Parathyroid adenoma (tissue), 2 donors: ENCODE results near the gene PITHD1.
A peak's percentile ranks its signal among the peaks of the same experiment; 100 is the strongest.

Experiments used
- H2AFZ ChIP-seq: fragments of 300-600 bp; sonication (generic); one replicate; pipeline ENCODE4 v1.7.0; 2017; ENCODE audit warnings: antibody characterized with exemption, mild to moderate bottlenecking
- H3K27ac ChIP-seq: fragments of 300-600 bp; sonication (generic); one replicate; pipeline ENCODE4 v1.7.0; 2017
- H3K27me3 ChIP-seq: fragments of 300-600 bp; sonication (generic); one replicate; pipeline ENCODE4 v1.7.0; 2017; ENCODE audit warnings: low read length; ENCODE audit not compliant: control insufficient read depth, insufficient read depth
- H3K36me3 ChIP-seq: fragments of 300-600 bp; sonication (generic); one replicate; pipeline ENCODE4 v1.7.0; 2017; ENCODE audit warnings: low read length; ENCODE audit not compliant: control insufficient read depth, insufficient read depth
- H3K4me1 ChIP-seq: fragments of 300-600 bp; sonication (generic); one replicate; pipeline ENCODE4 v1.7.0; 2017; ENCODE audit warnings: control low read depth
- H3K4me2 ChIP-seq: fragments of 300-600 bp; sonication (generic); one replicate; pipeline ENCODE4 v1.7.0; 2017; ENCODE audit warnings: low read length
- H3K4me3 ChIP-seq: fragments of 300-600 bp; sonication (generic); one replicate; pipeline ENCODE4 v1.7.0; 2017; ENCODE audit warnings: low read depth, low read length
- H3K79me2 ChIP-seq: fragments of 300-600 bp; sonication (generic); one replicate; pipeline ENCODE4 v1.7.0; 2017; ENCODE audit warnings: control low read depth
- H3K9ac ChIP-seq: fragments of 300-600 bp; sonication (generic); one replicate; pipeline ENCODE4 v1.7.0; 2017; ENCODE audit warnings: mild to moderate bottlenecking
- H3K9me3 ChIP-seq: fragments of 300-600 bp; sonication (generic); one replicate; pipeline ENCODE4 v1.7.0; 2017; ENCODE audit warnings: low read length; ENCODE audit not compliant: control insufficient read depth
- TF ChIP-seq, protein P1 (sequence below): fragments of 300-600 bp; sonication (generic); IDR thresholded peaks from one replicate; pipeline ENCODE4 v1.7.0; 2017; ENCODE audit warnings: antibody characterized with exemption, mild to moderate bottlenecking
- donor health status: primary hyperparathyroidism.

PITHD1 gene

GRCh38 chr1:23810818-23811540 is 32.8 kb downstream of the PITHD1 start:
- H3K79me2 ChIP-seq: no peaks in the 10 kb centered on the region
- H3K4me1 ChIP-seq: no peaks in the 10 kb centered on the region
- H3K27me3 ChIP-seq: no peaks in the 10 kb centered on the region
- H3K4me3 ChIP-seq: no peak overlapping the region
- H3K9me3 ChIP-seq: no peaks in the 10 kb centered on the region
- no peak overlapping the region for H2AFZ ChIP-seq
- H3K36me3 ChIP-seq: no peaks in the 10 kb centered on the region
- H3K9ac ChIP-seq: no peak overlapping the region
- TF ChIP-seq, protein P1, sequence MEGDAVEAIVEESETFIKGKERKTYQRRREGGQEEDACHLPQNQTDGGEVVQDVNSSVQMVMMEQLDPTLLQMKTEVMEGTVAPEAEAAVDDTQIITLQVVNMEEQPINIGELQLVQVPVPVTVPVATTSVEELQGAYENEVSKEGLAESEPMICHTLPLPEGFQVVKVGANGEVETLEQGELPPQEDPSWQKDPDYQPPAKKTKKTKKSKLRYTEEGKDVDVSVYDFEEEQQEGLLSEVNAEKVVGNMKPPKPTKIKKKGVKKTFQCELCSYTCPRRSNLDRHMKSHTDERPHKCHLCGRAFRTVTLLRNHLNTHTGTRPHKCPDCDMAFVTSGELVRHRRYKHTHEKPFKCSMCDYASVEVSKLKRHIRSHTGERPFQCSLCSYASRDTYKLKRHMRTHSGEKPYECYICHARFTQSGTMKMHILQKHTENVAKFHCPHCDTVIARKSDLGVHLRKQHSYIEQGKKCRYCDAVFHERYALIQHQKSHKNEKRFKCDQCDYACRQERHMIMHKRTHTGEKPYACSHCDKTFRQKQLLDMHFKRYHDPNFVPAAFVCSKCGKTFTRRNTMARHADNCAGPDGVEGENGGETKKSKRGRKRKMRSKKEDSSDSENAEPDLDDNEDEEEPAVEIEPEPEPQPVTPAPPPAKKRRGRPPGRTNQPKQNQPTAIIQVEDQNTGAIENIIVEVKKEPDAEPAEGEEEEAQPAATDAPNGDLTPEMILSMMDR: peak; percentile 38
- H3K27ac ChIP-seq: no peak overlapping the region
- H3K4me2 ChIP-seq: no peak overlapping the region

DNA sequence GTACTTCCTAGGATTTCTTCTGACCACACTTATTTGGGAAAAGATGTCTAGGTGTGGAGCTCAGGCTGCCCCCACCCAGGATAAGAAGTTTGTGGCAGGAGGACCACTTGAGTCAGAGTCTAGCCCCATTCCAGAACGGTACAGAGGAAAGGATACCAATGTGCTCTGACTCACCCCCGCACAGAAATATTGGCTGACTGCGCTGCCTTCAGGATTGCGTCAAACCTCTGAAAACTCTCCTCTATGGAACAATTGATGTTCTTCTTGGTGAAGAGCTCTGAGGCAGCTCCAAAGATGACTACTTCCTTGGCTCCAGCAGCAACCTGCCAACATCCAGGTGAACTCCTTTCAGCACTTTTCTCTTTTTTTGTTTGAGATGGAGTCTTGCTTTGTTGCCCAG is 35.8 kb downstream of the PITHD1 start:
- Histone ChIP-seq H3K4me3 (no peak overlapping the region), H3K4me2 (no peak overlapping the region), H3K4me1 (no peaks in the 10 kb centered on the region), H3K27ac (no peak overlapping the region), H2AFZ (no peak overlapping the region), H3K9me3 (no peaks in the 10 kb centered on the region), H3K79me2 (no peaks in the 10 kb centered on the region), H3K36me3 (no peaks in the 10 kb centered on the region), H3K27me3 (no peaks in the 10 kb centered on the region), H3K9ac (no peak overlapping the region)
- TF ChIP-seq, protein P1: no peak

- Histone ChIP-seq H3K4me2 (no peak overlapping the region), H3K79me2 (no peaks in the 10 kb centered on the region), H3K9me3 (no peaks in the 10 kb centered on the region), H3K36me3 (no peaks in the 10 kb centered on the region), H2AFZ (no peak overlapping the region), H3K9ac (no peak overlapping the region), H3K4me1 (no peaks in the 10 kb centered on the region), H3K27me3 (no peaks in the 10 kb centered on the region), H3K4me3 (no peak overlapping the region), H3K27ac (no peak overlapping the region)
- TF ChIP-seq, protein P1: no peak
Measured at GRCh38 chr1:23816361-23816760, 38.1 kb downstream of the PITHD1 start.

- Histone ChIP-seq H3K4me2 (no peak overlapping the region), H3K27ac (no peak overlapping the region), H3K9me3 (no peaks in the 10 kb centered on the region), H3K79me2 (no peaks in the 10 kb centered on the region), H3K9ac (no peak overlapping the region), H3K36me3 (no peaks in the 10 kb centered on the region), H3K4me1 (no peaks in the 10 kb centered on the region), H3K4me3 (no peak overlapping the region), H3K27me3 (no peaks in the 10 kb centered on the region), H2AFZ (no peak overlapping the region)
- TF ChIP-seq, protein P1: no peak
Measured at GRCh38 chr1:23816906-23817305, 38.7 kb downstream of the PITHD1 start.

- no peak overlapping the region for H3K27ac ChIP-seq
- no peaks in the 10 kb centered on the region for H3K79me2 ChIP-seq
- H3K4me1 ChIP-seq: no peaks in the 10 kb centered on the region
- no peak overlapping the region for H2AFZ ChIP-seq
- no peak overlapping the region for H3K4me2 ChIP-seq
- TF ChIP-seq, protein P1: no peak
- no peaks in the 10 kb centered on the region for H3K36me3 ChIP-seq
- H3K27me3 ChIP-seq: no peaks in the 10 kb centered on the region
- H3K9ac ChIP-seq: no peak overlapping the region
- no peaks in the 10 kb centered on the region for H3K9me3 ChIP-seq
- H3K4me3 ChIP-seq: no peak overlapping the region
Measured at GRCh38 chr1:23817633-23818032, 39.4 kb downstream of the PITHD1 start.
